GM15510 (cell line): Measurements from ENCODE around the gene WDR26.

Experiments used
- POLR2A ChIP-seq: IDR thresholded peaks from 3 replicates; pipeline ENCODE4 v1.6.1; 2011; ENCODE audit warnings: borderline replicate concordance; ENCODE audit not compliant: insufficient read length; ENCODE audit errors: extremely low read depth

Gene WDR26

DNA sequence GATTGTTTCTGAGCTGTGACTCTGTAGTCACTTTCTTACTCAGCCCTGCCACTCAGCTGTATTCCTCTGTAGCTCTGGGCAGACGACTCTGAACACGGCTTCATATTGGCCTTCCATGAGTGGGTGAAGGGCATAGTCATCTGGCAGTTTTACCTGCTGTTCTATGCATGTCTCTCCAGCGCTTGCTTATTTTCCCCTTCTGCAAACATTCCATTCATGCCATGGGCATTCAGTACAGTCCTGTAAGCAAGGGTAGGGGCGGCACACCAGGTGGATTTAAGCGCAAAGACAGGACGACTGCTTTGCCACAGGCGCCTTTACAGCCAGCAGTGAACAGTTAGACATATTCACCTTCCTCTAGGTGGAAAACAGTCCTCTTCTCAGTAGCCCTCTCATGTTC, 4.4 kb upstream of the WDR26 start:
- no peak for TF ChIP-seq POLR2A

DNA sequence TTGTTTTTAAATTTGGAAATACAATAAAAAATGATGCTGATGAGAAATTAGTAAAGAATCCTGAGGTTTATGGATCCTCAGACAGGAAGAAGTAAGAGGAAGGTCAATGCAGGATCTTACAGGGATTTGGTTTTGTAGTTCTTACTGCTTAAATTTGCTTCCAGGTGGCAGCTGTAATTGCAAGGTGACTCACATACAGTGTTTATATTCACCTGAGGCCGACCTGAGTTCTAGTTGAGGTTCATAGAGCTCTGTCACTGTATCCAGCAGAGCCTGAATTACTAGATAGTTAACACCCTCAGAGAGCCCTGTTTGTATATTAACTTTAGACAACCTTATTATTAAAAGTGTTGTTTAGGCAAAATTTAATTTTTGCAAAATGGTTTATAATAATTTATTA, 1.4 kb upstream of the WDR26 start:
- TF ChIP-seq POLR2A, result no peak

GRCh38 chr1:224435318-224435763, 744 bp upstream of the WDR26 start:
- no peak for TF ChIP-seq POLR2A

GRCh38 chr1:224433701-224434672, 610 bp downstream of the WDR26 start:
- no peak for TF ChIP-seq POLR2A

DNA sequence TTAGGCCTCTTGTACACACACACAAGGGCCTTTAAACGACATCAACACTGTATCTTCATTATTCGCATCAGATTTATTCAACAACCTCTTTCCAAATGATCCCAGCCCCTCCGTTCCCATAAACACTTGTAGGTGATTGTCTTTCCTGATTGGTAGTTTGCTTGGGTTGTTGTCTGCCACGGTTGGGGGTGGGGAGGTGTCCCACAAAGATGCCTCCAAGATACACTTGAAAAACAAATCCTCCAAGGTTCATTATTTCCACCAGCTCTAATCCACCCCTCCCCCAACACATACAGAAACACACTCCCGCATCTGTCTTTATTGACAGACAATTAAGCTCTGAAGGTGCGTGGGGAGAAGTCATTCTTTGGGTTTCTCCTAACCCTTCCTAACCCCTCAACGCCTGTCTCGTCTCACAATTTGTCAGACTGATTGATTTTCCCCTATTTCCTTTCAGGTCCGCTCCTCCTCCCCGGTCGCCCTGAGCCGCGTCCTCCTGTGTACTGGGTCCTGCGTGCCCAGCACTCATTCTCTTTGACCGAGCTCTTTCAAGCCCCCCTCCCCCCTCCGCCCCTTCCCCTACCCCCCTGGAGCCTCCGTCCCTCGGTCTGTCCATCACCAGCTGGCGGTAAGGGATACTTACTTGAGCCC, 1.4 kb downstream of the WDR26 start:
- TF ChIP-seq POLR2A, result no peak

- TF ChIP-seq POLR2A, result no peak
These were observed 1.9 kb downstream of the WDR26 start for GRCh38 chr1:224432672-224433040.

GRCh38 chr1:224432146-224432545, 2.5 kb downstream of the WDR26 start:
- no peak for TF ChIP-seq POLR2A

- TF ChIP-seq POLR2A, result no peak
These were observed 2.9 kb downstream of the WDR26 start for GRCh38 chr1:224431726-224432125.

DNA sequence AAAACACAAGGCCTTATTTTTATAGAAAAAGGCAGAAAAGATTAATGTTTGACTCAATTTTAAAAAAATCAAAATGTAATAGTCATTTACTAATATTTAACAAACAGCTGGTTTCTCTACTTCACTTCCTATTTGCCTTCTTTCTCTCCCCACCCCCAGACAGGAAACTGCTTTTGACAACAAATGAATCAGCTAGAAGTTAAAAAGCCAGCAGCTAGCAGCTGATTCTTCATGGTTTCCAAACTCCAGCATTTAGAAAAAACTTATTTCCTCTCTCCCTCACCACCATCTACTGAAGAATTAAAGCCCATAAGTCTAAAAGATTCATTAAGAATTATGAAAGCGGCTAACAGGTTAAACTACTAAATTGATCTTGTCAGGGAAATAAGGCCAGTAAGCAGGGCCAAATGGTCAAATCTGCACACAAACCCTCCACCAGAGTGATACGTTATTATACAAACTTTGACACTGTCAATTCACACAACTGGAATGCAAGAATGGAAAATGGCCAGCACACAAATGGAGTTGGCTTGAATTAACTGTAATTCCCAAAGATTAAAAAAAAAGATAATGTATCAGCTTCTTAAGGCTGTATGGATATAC, 4.0 kb downstream of the WDR26 start:
- no peak for TF ChIP-seq POLR2A

GRCh38 chr1:224429616-224430326, 4.8 kb downstream of the WDR26 start:
- no peak for TF ChIP-seq POLR2A

GRCh38 chr1:224427346-224427745, 7.3 kb downstream of the WDR26 start:
- no peak for TF ChIP-seq POLR2A

GRCh38 chr1:224425279-224425884, 9.2 kb downstream of the WDR26 start:
- no peak for TF ChIP-seq POLR2A

- no peak for TF ChIP-seq POLR2A
These were observed 14.5 kb downstream of the WDR26 start for GRCh38 chr1:224420106-224420505.

DNA sequence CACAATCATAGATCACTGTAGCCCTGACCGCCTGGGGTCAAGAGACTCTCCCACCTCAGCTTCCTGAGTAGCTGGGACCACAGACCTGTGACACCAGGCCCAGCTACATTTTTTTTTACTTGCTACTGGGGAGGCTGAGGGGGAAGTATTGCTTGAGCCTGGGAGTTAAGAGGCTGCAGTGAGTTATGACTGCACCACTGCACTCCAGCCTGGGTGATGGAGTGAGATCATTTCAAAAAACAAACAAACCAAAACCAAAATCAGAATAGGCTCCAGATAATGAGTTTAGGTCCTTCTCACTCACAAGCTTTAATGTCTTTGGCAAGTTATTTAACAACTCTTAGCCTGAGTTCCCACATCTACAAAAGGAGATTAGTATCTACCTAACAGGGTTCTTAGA, 22.8 kb downstream of the WDR26 start:
- TF ChIP-seq POLR2A, result no peak

DNA sequence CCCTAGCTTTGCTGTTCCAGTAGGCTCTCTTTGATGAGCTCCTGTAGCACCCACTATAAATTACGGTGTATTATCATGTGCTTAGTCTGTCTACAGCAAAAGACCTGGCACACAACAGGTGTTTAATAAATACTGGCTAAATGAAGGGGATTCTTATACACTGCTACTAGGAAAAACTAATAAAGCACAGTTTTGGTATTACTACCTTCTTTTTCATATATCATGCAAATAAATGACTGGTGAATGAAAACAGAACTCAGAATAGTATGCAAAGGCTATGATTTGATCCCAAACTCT, 26.4 kb downstream of the WDR26 start:
- TF ChIP-seq POLR2A, result no peak

- TF ChIP-seq POLR2A, result no peak
These were observed 26.9 kb downstream of the WDR26 start for GRCh38 chr1:224407571-224408293.
